HG02588 (cell line): ENCODE measurements around the gene CALR.
A peak's percentile ranks its signal among the peaks of the same experiment; 100 is the strongest.
"Not testable (repeated sequence)": the region's sequence is repeated elsewhere in the genome, so short reads cannot be mapped to it uniquely, and the experiment has no call there.

Experiments
- ATAC-seq: cut with Tn5 transposase; IDR thresholded peaks from one replicate; pipeline ENCODE4 v1.9.1; 2021; ENCODE audit warnings: mild to moderate bottlenecking, moderate library complexity; ENCODE audit not compliant: unreplicated experiment

Gene CALR

GRCh38 chr19:12933287-12934072 lies 4.9 kb upstream of the CALR start, which contains the start of gene FARSA:
TSS of gene FARSA (minus strand) at chr19:12933711. CDS start at chr19:12933696, 15 bp downstream.
- ATAC-seq = peak; percentile 45

DNA sequence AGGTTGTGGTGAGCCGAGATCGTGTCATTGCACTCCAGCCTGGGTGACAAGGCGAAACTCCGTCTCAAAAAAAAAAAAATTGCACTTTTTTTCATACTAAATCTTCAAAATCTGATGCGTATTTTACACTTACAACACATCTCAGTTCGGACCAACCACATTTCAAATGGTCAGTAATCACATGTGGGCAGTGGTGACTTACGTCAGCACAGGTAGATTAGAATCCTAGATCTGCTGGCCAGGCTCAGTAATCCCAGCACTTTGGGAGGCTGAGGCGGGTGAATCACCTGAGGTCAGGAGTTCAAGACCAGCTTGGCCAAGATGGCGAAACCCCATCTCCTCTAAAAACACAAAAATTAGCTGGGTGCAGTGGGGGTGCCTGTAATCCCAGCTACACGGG lies 3.3 kb upstream of the CALR start:
- no peak for ATAC-seq

DNA sequence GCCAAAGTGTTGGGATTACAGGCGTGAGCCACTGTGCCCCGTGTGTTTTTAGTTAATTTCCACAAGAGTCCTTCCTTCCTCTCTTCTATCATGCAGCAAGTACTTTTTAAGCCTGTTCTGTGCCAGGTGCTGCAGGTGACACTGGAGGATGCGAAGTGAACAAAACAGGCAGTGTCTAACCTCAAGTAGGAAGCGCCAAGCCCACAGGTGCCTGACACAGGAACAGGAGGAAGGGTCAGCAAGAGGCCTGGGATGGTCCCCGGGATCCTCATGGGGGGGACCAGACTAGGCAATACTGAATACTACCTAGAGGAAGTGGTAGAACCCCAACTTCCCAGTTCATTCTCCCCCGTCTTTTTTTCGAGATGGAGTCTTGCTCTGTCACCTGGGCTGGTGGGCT lies 1.8 kb upstream of the CALR start:
- no peak for ATAC-seq

DNA sequence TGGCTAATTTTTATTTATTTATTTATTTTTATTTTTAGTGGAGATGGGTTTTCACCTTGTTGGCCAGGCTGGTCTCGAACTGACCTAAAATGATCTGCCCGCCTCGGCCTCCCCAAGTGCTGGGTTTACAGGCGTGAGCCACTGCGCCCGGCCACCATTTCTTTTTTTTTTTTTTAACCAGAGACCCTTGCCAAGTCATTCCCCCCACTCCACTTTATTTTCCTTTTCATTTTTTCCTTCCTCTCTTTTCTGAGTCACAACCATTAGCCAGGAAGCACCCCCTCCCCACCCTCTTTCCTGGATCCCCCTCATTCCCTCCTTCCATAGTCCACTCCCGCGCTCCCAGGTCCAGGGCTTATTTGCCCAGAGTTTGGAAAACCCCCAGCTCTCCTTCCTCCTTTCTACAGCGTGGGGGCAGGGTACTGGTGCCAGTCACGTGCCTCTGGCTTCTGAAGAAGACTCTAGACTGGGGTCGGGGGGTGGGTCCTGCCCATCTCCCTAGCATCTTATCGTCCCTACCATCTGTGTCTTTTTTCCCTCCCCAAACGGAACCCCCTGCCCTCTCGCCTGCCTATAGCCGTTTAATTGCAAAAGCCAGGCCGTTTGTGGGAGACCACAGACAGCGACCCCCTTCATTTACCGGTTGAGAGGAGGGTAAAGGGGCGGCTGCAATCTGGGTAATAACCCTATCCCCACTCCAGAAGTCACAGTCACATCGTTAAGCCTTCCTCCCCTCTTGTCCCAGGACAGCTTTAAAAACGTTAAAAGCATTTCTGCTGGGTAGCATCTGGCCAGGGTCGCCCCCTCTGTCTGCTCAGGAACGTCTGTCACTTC lies 1.1 kb upstream of the CALR start:
- ATAC-seq = no peak

DNA sequence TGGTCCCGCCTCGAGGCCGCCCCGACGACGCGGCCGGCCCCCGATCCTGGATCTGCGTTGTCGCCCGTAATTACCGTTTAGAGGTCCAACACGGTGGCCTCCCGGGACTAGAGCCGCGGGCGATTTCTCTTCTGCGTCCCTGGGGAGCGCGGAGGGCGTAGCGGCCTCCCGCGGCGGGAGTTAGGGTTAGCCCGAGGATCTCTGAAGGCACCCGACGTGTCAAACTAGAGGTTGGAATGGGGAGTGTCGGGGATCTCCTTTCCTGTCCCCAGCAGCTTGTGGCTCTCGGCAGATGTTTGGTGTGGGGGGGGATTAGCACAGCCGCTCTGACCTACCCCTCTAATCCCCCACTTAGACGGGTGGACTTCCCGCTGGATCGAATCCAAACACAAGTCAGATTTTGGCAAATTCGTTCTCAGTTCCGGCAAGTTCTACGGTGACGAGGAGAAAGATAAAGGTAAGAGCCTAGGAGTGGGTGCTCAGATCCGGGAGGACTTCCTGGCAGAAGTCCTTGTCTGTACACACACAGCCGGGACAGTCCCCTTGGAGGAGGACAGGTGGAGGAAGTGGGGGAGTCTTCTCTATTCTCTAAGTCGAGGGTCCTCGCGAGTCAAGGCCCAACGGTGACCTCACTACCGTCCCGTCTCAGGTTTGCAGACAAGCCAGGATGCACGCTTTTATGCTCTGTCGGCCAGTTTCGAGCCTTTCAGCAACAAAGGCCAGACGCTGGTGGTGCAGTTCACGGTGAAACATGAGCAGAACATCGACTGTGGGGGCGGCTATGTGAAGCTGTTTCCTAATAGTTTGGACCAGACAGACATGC lies 581 bp downstream of the CALR start:
- peak; percentile 4 for ATAC-seq

DNA sequence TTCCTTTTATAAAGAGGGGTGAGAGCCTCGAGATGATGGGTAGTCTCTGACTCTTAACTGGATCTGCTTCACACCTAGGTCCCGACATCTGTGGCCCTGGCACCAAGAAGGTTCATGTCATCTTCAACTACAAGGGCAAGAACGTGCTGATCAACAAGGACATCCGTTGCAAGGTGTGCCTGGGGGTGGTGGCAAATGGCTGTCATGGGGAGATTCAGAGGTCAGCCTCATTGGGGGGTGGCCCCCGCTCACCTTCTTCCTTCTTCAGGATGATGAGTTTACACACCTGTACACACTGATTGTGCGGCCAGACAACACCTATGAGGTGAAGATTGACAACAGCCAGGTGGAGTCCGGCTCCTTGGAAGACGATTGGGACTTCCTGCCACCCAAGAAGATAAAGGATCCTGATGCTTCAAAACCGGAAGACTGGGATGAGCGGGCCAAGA lies 1.6 kb downstream of the CALR start:
- ATAC-seq = no peak

- ATAC-seq = no peak
Measured at GRCh38 chr19:12940897-12941296, 2.5 kb downstream of the CALR start.

- no peak for ATAC-seq
Measured at GRCh38 chr19:12943437-12944044, 5.1 kb downstream of the CALR start.

DNA sequence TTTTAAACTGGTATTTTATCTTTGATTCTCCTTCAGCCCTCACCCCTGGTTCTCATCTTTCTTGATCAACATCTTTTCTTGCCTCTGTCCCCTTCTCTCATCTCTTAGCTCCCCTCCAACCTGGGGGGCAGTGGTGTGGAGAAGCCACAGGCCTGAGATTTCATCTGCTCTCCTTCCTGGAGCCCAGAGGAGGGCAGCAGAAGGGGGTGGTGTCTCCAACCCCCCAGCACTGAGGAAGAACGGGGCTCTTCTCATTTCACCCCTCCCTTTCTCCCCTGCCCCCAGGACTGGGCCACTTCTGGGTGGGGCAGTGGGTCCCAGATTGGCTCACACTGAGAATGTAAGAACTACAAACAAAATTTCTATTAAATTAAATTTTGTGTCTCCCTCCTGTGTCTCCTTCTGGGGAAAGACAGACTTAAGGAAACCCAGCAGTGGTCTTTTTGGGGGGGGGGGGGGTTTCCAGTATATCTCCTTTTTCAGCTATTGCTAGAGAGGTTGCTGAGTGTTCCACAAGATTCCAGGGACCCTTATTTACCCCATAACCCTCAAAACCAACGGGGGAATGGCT lies 5.8 kb downstream of the CALR start:
- ATAC-seq = no peak

DNA sequence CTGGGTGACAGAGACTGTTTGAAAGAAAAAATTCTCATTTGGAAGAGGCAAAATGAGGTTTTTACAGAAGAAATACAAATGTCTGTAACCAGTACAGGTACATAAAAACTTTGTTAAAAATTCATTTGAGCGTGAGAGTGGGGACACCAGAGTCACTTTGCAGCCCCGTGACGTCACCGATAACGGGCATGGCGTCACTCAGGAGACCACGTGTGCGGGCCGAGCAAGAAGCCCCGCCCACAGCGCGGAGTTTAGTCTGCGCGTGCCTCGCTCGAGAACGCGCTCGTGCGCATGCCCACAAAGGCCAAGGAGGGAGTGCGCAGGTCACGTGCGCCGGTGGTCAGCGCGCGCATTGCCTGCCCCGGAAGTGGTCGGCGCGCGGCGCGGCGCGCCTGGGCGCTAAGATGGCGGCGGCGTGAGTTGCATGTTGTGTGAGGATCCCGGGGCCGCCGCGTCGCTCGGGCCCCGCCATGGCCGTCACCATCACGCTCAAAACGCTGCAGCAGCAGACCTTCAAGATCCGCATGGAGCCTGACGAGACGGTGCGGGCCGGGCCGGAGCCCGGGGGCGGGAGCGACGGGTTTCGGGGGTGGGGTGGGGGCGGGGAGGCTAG lies 7.2 kb downstream of the CALR start, which contains the start of gene RAD23A:
Gene RAD23A, plus strand, starts transcription at position 384 of the 613 bp plus-strand sequence. Its CDS starts 87 bp downstream, at position 471.
- ATAC-seq = peak; percentile 73

DNA sequence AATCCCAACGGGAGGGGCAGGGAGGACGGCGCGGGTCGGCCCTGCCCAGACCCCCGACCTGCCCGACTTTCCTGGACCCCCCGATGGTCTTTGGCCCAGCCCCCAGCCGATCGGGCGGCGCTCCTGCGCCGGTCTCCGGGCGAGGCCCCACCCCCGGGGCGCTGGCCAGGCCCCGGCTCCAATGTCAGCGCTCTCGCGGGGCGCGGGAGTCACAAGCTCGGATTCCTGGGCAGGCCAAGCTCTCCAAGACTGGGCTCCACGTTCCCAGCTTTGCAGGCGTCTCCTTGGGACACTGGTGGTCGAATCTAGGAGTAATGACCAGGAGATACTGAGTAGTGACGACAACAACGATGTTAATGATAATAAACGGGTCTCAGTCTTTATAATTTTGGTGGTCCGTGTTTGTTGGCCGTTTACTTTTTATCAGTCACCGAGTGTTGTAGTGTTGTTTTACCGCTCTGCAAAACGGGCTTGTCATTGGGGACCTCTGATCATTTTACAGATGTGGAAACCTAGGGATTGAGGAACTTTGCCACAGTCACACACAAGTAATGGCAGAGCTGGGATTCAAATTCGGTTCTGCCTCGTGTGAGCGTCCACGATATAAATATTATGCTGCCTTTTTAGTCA lies 7.8 kb downstream of the CALR start:
- peak; percentile 35 for ATAC-seq

DNA sequence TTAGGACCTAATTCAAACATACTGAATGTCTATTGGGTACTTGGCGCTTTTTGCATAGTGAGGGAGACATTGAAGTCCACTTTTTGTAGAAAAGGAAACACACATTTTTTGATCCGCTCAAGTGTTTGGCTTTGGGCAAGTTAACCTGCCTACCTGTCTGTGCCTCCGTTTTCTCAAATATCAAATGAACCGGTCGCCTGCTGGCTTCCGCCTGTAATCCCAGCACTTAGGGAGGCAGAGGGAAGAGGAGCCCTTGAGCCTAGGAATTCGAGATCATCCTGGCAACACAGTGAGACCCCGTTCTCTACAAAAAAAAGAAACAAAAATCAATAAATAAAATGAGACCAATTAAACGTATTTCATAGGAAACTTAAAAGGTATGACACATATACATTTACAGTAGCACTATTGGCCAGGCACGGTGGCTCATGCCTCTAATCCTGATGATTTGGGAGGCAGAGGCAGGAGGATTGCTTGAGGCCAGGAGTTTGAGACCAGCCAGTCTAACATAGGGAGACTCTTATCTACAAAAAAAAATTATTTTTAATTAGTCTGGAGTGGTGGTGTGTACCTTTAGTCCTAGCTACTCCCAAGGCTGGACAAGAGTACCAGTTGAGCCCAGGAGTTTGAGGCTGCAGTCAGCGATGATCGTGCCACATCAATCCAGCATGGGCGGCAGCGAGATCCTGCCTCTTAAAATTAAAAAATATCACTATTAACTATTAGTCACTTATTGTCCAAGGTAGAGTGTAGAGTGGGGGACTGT lies 8.5 kb downstream of the CALR start:
- ATAC-seq = no peak

DNA sequence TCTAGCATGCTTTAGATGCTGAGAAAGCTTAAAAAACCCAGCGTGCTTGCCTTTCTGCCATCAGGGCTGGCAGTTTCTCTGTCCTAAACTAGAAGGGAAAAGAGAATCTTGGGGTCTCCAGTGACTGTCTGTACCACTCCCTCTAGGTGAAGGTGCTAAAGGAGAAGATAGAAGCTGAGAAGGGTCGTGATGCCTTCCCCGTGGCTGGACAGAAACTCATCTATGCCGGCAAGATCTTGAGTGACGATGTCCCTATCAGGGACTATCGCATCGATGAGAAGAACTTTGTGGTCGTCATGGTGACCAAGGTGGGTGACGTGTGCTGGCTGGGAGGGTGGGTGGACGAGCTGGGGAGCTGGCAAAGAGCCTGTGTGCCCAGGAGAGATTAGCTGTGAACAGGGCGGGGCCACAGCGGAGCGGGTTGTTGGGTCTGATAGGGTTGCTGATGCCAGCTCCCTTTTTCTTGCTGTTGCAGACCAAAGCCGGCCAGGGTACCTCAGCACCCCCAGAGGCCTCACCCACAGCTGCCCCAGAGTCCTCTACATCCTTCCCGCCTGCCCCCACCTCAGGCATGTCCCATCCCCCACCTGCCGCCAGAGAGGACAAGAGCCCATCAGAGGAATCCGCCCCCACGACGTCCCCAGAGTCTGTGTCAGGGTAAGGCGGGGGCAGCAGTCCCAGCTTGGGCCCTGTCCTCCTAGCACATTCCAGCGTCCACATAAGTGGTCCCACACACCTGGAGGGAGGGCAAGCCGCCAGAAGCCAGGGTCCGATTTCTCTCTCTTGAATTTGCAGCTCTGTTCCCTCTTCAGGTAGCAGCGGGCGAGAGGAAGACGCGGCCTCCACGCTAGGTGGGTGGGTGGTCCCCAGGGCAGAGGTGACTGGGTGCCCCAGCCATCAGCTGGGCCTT lies 9.5 kb downstream of the CALR start:
- no peak for ATAC-seq

GRCh38 chr19:12948612-12949362 lies 10.4 kb downstream of the CALR start:
- no peak for ATAC-seq

- ATAC-seq = no peak
Measured at GRCh38 chr19:12949363-12950283, 11.2 kb downstream of the CALR start.

- not testable (repeated sequence) for ATAC-seq
Measured at GRCh38 chr19:12952050-12952449, 13.6 kb downstream of the CALR start.
